GM19043 (cell line): Measurements from ENCODE around the gene CC2D1A.
"Not testable (repeated sequence)": the region's sequence is repeated elsewhere in the genome, so short reads cannot be mapped to it uniquely, and the experiment has no call there.

Source experiments
- ATAC-seq: cut with Tn5 transposase; IDR thresholded peaks from one replicate; pipeline ENCODE4 v1.9.1; 2021; ENCODE audit warnings: low read depth; ENCODE audit not compliant: unreplicated experiment

The CC2D1A gene

DNA sequence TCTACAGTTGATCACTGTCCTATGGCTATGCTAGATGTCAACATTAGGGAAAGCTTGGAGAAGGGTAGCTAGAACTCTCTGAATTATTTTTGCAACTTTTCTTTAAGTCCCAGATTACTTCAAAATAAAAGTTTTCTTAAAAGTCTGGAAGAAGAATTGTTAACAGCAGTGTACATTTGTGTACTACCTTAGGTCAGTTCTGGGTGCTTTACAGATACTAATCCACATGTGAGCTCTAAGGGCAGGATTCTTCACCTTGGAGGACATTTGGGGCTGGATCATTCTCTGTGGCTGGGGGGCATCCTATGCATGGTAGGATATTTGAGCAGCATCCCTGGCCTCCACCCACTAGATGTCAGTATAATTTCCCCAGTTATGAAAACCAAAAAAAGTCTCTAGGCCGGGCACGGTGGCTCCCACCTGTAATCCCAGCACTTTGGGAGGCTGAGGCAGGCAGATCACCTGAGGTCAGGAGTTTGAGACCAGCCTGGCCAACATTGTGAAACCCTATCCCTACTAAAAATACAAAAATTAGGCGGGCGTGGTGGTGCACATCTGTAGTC is 2.9 kb upstream of the CC2D1A start:
- no peak for ATAC-seq

DNA sequence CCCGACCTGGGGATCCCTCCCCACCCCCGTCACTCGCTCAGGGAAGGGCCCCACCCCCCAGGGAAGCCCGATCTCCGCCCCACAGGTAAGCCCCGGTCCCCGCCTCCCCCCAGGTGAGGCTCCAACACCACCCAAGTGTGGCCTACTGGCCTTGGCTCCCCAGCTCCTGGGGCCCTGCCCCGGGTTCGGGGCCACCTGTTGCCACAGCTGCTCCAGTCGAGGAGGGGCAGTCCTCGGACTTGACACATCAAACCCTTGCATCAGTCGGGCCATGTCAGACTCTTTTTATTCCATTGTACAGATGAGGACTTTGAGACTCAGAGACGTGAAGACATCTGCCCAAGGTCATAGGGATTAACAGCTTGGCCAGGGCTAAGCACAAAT is 512 bp downstream of the CC2D1A start:
- ATAC-seq: no peak

DNA sequence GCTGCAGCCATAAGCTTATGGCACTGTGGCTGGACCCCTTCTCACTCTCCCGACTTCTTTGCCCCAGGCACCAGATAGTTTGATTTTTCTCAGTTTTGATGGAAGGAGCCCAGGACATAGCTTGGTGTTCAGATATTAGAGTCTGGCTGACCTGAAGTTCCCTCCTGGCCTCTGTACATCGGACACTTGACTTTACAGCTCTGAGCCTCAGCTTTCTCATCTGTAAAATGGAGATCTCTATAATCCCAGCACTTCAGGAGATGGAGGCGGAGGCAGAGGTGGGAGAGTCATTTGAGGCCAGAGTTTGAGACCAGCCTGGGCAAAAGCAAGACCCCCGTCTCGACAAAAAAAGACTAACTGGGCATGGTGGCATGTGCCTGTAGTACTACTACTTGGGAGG is 909 bp downstream of the CC2D1A start:
- ATAC-seq: no peak

DNA sequence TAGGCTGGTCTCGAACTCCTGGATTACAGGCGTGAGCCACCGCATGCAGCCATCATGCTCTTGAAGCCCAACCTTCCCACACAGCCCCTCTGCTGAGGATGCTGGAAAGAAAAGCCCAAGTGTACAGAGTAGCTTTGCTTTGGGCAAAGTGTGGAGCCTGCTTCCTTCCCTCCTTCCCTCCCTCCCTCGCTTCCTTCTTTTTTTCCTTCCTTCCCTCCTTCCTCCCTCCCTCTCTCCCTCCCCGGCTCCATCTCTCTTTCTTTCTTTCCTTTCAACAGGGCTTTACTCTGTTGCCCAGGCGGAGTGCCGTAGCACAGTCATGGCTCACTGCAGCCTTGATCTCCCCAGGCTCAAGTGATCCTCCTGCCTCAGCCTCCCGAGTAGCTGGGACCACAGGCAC is 2.7 kb downstream of the CC2D1A start:
- no peak for ATAC-seq

DNA sequence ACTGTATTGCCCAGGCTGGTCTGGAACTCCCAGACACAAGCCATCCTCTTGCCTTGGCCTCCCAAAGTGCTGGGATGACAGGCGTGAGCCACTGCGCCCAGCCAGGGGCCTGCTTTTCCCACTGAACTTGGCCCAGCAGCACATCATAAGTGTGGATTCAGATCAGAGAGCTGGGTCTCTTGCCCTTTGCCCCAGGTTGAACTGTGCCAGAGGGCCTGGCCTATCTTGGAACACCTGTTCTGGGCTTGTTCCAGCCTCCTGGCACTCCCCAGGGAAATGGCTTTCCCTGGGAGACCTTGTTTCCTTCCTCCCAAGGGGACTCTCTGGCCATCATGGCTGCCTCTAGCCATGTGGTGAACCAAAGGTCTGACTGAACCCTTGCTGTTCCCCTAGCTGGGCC is 3.4 kb downstream of the CC2D1A start:
- no peak for ATAC-seq

DNA sequence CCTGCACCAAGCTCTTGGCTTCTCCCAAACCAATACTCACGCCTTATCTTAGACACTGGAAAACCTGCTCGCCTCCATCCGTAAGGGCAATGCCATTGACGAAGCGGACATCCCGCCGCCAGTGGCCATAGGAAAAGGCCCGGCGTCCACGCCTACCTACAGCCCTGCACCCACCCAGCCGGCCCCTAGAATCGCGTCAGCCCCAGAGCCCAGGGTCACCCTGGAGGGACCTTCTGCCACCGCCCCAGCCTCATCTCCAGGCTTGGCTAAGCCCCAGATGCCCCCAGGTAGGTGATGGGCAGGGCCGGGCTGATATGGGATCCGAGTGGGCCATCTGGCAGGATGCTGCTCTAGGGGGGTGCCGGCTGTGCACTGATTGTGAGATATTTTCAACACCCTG is 7.4 kb downstream of the CC2D1A start:
- ATAC-seq: no peak

DNA sequence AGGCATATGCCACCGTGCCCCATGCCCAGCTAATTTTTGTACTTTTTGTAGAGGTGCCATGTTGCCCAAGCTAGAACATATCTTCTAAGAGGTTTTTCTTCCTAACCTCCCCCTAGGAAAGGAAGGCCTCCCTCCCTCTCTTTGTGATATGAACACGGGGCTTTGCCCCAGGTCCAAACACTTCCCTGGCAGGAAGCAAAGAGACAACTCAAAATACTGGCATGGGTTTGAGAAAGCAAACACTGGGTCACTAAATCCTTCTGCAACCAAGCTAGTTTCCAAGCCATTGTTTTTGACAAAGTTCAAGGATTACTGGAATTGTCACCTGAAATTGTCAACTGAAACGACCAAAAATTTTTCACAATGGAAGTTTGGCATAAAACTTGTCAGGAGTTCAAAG is 8.8 kb downstream of the CC2D1A start:
- no peak for ATAC-seq

DNA sequence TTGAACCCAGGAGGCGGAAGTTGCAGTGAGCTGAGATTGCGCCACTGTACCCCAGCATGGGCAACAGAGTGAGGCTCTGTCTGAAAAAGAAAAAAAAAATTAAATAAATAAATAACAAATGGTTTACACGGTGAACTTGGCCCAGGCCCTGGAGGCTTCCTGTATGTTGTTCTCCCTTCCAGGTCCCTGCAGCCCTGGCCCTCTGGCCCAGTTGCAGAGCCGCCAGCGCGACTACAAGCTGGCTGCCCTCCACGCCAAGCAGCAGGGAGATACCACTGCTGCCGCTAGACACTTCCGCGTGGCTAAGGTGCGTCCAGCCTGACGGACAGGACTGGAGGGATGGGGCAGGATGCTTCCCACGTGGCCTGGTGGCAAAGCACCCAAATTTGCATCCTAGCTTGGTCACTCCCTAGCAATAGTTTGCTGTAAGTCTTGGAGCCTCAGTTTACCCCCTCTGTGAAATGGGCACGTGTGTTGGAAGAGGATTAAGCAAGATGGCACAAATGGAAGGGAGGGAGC is 11.9 kb downstream of the CC2D1A start:
- ATAC-seq: no peak

DNA sequence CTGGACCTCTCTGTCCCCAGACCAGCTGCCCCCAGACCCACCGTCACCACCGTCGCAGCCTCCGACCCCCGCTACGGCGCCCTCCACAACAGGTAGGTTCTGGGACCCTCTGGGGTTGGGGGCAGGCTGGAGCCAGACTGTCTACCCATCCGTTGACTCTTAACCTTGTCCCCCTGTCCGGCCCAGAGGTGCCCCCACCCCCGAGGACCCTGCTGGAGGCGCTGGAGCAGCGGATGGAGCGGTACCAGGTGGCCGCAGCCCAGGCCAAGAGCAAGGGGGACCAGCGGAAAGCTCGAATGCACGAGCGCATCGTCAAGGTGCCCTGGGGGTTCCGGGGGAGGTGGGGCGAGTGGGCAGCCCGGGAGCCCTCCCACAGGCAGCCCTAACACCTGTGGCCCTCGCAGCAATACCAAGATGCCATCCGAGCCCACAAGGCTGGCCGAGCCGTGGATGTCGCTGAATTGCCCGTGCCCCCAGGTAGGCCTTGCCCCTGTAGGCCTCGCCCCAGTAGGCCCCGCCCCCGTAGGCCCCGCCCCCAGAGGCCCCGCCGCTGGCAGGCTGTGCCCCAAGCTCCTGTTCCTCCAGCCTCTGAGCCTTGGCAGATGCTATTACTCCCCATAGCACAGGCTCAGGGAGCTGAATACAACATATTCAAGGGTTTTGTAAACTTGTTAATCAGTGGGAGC is 12.9 kb downstream of the CC2D1A start:
- ATAC-seq: no peak

DNA sequence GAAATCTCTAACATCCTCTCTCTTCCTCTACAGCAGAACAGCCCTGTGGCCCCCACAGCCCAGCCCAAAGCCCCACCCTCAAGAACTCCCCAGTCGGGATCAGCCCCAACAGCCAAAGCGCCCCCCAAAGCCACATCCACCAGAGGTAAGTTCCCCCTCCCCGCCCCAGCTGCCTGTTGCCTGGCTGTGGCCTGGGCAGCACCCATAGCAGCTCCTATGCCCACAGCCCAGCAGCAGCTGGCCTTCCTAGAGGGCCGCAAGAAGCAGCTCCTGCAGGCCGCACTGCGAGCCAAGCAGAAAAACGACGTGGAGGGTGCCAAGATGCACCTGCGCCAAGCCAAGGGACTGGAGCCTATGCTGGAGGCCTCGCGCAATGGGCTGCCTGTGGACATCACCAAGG is 14.5 kb downstream of the CC2D1A start:
- ATAC-seq: no peak

DNA sequence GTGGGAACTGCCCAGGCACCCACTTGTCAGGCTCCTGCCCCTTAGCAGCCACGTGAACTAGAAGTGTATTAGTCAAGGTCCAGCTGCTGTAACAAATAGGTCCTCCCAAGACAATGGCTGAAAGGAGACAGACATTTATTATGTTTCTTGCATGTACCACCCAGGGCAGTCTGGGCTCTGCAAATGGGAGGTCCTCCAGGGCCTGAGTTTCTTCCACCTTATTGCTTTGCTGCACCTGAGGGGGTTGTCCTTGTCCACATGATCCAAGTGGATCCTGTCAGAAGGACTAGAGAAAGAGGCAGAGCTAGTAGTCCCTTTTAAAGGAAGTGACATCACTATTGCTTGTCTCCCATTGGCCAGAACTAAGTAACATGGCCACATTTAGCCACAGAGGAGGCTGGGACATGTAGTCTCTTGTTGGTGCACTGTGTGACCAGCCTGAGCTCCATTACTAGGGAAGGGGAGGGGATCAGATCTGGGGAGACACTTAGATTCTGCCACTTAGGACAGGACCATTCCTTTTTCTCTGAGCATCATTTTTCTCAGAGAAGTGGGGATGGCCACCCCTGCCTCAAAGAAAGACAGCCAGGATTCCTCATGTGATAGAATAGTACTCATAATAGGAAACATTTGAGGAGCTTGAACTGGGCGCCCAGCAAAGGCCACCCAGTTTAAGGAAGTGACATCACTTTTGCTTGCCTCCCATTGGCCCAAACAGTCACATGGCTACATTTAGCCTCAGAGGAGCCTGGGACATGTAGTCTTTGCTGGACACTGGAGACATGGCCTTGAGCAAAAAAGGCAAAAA is 15.1 kb downstream of the CC2D1A start:
- ATAC-seq: no peak

DNA sequence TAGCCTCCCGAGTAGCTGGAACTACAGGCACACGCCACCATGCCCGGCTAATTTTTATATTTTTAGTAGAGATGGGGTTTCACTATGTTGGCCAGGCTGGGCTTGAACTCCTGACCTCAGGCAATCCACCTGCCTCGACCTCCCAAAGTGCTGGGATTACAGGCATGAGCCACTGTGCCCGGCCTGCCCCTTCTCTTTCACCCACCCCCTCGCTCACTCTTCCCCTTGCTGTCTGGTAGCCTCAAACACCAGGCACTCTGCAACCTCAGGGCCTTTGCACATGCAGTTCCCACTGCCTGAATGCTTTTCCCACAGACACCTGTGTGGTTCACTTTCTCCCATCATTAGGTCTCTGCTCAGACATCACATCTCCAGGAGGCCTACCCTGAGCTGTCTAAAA is 16.1 kb downstream of the CC2D1A start:
- ATAC-seq: not testable (repeated sequence)

DNA sequence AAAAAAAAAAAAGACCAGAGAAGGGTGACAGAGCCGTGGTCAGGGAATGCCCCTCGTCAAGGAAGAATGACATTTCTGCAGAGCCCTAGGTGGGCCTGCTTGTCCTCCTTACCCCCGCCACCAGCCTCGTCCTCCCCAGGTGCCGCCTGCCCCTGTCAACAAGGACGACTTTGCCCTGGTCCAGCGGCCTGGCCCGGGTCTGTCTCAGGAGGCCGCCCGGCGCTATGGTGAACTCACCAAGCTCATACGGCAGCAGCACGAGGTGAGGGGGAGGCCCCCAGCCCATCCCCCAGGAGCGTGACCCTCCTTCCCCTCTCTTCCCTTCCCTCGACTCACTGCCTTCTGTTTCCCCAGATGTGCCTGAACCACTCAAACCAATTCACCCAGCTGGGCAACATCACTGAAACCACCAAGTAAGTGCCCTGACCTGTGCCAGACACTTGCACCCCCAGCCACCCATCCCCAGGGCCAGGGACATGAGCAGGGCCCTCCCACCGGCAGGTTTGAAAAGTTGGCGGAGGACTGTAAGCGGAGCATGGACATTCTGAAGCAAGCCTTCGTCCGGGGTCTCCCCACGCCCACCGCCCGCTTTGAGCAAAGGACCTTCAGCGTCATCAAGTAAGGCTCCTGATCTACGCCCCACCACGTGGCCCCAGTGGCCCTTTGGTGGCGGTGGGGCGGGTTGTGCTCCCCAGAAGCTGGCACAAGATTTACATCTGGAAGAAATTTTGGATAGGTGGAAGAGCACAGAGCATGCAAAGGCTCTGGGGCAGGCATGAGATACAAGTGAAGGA is 17.4 kb downstream of the CC2D1A start:
- no peak for ATAC-seq

DNA sequence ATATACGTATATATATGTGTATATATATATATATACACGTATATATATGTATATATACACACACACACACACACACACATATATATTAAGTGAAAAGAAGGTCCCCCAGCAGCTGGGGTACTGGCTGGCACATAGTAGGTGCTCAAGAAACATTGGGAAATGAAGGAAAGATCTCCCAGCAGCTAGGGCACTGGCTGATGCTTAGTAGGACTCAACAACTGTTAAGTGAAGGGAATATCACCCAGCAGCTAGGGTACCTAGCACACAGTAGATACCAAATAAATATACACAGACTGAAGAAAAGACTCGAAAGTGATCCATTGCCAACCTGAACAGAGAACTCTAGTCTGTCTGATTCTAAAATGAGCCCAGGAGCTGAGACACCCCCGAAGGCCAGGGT is 20.0 kb downstream of the CC2D1A start:
- no peak for ATAC-seq

DNA sequence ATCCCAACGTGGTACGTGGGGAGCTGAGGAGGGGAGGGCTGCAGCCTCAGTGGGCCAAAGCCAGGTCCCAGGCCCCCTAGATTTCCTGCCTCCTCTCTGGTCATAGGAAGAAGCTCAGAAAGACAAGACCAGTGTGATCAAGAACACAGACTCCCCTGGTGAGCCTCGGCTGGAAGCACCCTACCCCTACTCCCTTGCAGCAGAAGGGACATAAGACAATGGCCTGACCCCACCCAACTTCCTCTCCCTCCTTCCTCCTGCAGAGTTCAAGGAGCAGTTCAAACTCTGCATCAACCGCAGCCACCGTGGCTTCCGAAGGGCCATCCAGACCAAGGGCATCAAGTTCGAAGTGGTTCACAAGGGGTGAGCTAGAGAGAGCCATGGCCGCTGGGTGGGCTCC is 20.7 kb downstream of the CC2D1A start:
- ATAC-seq: no peak

DNA sequence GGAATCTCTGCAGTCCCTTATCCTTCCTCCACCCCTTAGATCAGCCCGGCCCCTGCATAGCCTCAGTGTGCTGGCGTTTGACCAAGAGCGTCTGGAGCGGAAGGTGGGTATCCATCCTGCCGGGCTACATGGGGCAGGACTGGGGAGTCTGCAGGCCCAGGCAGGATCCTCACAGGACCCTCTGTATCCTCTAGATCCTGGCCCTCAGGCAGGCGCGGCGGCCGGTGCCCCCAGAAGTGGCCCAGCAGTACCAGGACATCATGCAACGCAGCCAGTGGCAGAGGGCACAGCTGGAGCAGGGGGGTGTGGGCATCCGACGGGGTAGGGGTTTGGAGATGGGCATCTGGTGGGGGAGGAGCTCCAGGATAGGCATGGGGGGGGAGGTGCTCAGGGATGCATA is 23.3 kb downstream of the CC2D1A start:
- ATAC-seq: no peak

DNA sequence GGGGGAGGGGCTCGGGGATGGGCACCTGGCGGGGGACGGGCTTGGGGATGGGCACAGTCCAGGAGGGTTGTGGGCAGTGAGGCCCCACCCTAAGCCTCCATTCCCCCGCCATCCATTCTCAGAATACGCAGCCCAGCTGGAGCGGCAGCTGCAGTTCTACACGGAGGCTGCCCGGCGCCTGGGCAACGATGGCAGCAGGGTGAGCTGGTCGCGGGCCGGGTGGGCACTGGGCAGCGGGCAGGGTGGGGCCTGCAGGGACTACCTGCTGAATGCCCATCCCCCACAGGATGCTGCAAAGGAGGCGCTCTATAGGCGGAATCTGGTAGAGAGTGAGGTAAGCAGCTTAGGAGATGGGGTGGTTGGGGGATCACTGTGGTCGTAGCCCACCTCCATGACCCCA is 24.0 kb downstream of the CC2D1A start:
- ATAC-seq: no peak

DNA sequence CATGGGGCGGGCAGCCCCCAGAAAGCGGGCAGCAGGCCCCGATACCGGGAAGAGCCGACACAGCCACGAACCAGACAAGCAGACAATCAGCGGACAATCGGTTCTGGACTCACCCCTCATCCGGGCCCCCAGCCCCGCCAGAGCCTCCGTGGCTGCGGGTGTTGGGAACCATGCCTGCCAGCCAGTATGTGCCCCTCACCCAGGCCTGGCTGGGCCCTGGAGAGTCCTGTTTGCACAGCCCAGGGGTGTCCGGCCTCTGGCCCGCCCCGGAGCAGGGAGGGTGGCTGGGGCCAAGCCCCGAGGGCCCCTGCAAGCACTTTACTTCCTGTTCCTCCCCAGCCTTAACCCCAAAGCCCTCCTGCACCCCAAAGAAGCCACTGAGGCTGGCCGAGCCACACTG is 24.4 kb downstream of the CC2D1A start:
- ATAC-seq: no peak

DNA sequence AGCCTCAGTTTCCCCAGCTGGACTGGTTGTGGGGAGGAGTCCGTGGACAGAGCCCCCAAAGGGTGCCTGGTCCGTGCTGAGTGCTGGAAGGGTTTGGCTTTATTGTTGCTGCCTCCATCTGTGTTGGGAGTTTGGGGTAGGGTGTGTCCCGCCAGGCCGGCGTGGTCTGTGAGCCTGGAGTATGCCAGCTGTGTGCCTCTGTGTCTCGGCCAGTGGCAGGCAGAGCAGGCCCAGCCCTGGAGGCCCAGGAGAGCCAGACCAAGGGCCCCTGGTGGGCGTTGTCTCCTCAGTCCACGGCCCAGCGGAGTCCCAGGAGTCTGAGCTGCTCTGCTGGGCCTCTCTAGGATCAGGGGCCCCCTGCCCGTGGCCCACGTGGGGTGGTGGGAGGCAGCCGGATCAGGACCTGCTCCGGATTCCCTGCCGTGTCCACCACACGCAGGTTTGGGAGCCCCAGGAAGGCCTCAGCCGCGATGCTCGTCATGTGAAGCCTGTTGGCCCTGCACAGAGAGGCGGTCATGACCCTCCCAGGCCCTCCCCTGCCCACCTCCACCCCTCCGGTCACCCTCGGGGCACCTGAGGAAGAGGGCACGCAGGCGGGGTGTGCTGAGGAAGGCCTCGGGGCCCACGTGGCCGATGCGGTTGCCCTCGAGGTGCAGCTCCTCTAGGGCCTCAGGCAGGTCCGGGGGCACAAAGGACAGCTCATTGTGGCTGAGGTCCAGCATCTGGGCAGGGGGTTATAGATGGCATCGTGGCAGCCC is 25.6 kb downstream of the CC2D1A start:
- no peak for ATAC-seq

DNA sequence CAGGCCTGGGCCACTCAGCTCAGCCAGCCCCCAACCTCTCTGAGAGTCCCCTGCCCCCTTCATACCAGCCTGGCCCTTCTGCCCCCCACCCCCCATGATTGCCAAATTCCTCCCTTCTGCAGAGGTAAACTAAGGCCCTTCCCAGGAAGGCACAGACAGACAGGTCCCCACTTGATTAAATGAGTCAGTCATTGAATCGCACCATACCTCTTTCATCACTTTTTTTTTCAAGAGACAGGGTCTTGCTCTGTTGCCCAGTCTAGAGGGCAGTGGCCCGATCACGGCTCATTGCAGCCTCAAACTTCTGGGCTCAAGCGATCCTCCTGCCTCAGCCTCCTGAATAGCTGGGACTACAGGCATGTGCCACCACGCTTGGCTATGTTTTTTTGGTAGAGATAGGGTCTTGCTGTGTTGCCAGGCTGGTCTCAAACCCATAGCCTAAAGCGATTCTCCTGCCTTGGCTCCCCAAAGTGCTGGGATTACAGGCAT is 26.2 kb downstream of the CC2D1A start:
- ATAC-seq: no peak
